HepG2 (cell line): ENCODE data around the gene DDX46. TPM values are rescaled to one million over a fixed set of nuclear protein-coding genes. Genes with fewer than 3 reads are reported as not detected.
A peak's percentile ranks its signal among the peaks of the same experiment; 100 is the strongest.

ENCODE experiments used
- AGO1 ChIP-seq: fragments of 200-400 bp; formaldehyde crosslinking; IDR thresholded peaks from 2 replicates; pipeline ENCODE4 v1.6.1; 2017; ENCODE audit warnings: mild to moderate bottlenecking, low read depth, low read length, moderate library complexity; ENCODE audit not compliant: poor library complexity, severe bottlenecking
- DR1 ChIP-seq: sonication (generic); formaldehyde crosslinking; IDR thresholded peaks from 2 replicates; pipeline ENCODE4 v1.8.0; 2021; ENCODE audit warnings: mild to moderate bottlenecking, missing genetic modification reagents, inconsistent platforms
- ETV5 ChIP-seq: IDR thresholded peaks from 2 replicates; pipeline ENCODE4 v1.6.1; 2018; ENCODE audit warnings: missing biosample characterization, missing genetic modification reagents, inconsistent platforms, borderline replicate concordance
- FOXP1 ChIP-seq, 2 experiments: fragments of 450-650 bp in 1 of 2; IDR thresholded peaks; 2 replicates each; pipeline ENCODE4 v1.6.1; 2017 to 2018; ENCODE audit warnings: antibody characterized with exemption in 1 of 2
- GATAD2A ChIP-seq: IDR thresholded peaks from 2 replicates; pipeline ENCODE4 v1.6.1; 2016
- GLI4 ChIP-seq: sonication (generic); formaldehyde crosslinking; IDR thresholded peaks from 2 replicates; pipeline ENCODE4 v1.5.1; 2020; ENCODE audit warnings: missing genetic modification reagents, mild to moderate bottlenecking, moderate library complexity, borderline replicate concordance
- HOXA9 ChIP-seq: sonication (generic); formaldehyde crosslinking; IDR thresholded peaks from 2 replicates; pipeline ENCODE4 v1.8.1; 2022; ENCODE audit warnings: missing genetic modification reagents, mild to moderate bottlenecking, moderate library complexity, borderline replicate concordance
- KDM5B ChIP-seq: sonication (generic); formaldehyde crosslinking; IDR thresholded peaks from 2 replicates; pipeline ENCODE4 v1.4.0; 2020; ENCODE audit warnings: missing genetic modification reagents, mild to moderate bottlenecking, borderline replicate concordance
- NFKB2 ChIP-seq: sonication (generic); formaldehyde crosslinking; IDR thresholded peaks from 2 replicates; pipeline ENCODE4 v1.4.0; 2020; ENCODE audit warnings: missing genetic modification reagents, borderline replicate concordance
- NFKBIZ ChIP-seq: IDR thresholded peaks from 2 replicates; pipeline ENCODE4 v1.6.1; 2018; ENCODE audit warnings: missing genetic modification reagents, missing compliant biosample characterization
- NR3C1 ChIP-seq: sonication (generic); formaldehyde crosslinking; IDR thresholded peaks from 2 replicates; pipeline ENCODE4 v1.4.0; 2020; ENCODE audit warnings: missing genetic modification reagents
- SALL1 ChIP-seq: sonication (generic); formaldehyde crosslinking; IDR thresholded peaks from 2 replicates; pipeline ENCODE4 v1.8.0; 2022; ENCODE audit warnings: mild to moderate bottlenecking, missing genetic modification reagents
- TBX2 ChIP-seq: sonication (generic); formaldehyde crosslinking; IDR thresholded peaks from 2 replicates; pipeline ENCODE4 v1.5.0; 2020; ENCODE audit warnings: missing genetic modification reagents, mild to moderate bottlenecking, borderline replicate concordance
- ZNF350 ChIP-seq: sonication (generic); formaldehyde crosslinking; IDR thresholded peaks from 2 replicates; pipeline ENCODE4 v1.4.0; 2020; ENCODE audit warnings: mild to moderate bottlenecking, low read depth, missing genetic modification reagents, borderline replicate concordance
- ZNF564 ChIP-seq: sonication (generic); formaldehyde crosslinking; IDR thresholded peaks from 2 replicates; pipeline ENCODE4 v1.8.1; 2023; ENCODE audit warnings: mild to moderate bottlenecking, missing genetic modification reagents
- ZNF615 ChIP-seq: sonication (generic); formaldehyde crosslinking; IDR thresholded peaks from 2 replicates; pipeline ENCODE4 v1.5.0; 2020; ENCODE audit warnings: mild to moderate bottlenecking, missing genetic modification reagents, borderline replicate concordance
- polyA plus RNA-seq, 8 experiments: library from polyadenylated mRNA; depleted of rRNA in 3 of 8; stranded (reverse) in 7 of 8; unstranded in 1 of 8; fragments of >200 nt; fragmentation: Illumina TruSeq in 4 of 8; extraction: Trizol in 4 of 8; gene quantifications; 2 replicates each; pipeline versions ENCODE4 v1.2.1 to v1.2.3, GENCODE V29; 2011 to 2016; ENCODE audit warnings: low read depth in 4 of 8, missing spikeins in 1 of 8, mixed read lengths in 1 of 8; ENCODE audit not compliant: insufficient read depth in 1 of 8
- total RNA-seq, 5 experiments: library from RNA; depleted of rRNA; stranded (reverse); fragments of >200 nt; fragmentation: Illumina TruSeq; extraction: Trizol; gene quantifications; 2 replicates each; pipeline ENCODE4 v1.2.3, GENCODE V29; 2016; ENCODE audit warnings: low read depth in 1 of 5
- TF ChIP-seq, protein P1 (sequence below): sonication (generic); formaldehyde crosslinking; IDR thresholded peaks from 2 replicates; pipeline ENCODE4 v1.4.0; 2020; ENCODE audit warnings: missing genetic modification reagents, borderline replicate concordance
- TF ChIP-seq, protein P2 (sequence below): sonication (generic); formaldehyde crosslinking; IDR thresholded peaks from 2 replicates; pipeline ENCODE4 v1.4.0; 2020; ENCODE audit warnings: missing genetic modification reagents
- TF ChIP-seq, protein P3 (sequence below): IDR thresholded peaks from 2 replicates; pipeline ENCODE4 v1.6.1; 2016; ENCODE audit warnings: missing genetic modification reagents, missing compliant biosample characterization
- TF ChIP-seq, protein P4 (sequence below): sonication (generic); formaldehyde crosslinking; IDR thresholded peaks from 2 replicates; pipeline ENCODE4 v1.4.0; 2020; ENCODE audit warnings: missing genetic modification reagents, borderline replicate concordance

The DDX46 gene
- total and polyA plus RNA-seq, 2 of the 13 experiments (the other 11 are each of a cell fraction or from before 2014, with no cell fraction given): 27.3 to 59.3 TPM

DNA sequence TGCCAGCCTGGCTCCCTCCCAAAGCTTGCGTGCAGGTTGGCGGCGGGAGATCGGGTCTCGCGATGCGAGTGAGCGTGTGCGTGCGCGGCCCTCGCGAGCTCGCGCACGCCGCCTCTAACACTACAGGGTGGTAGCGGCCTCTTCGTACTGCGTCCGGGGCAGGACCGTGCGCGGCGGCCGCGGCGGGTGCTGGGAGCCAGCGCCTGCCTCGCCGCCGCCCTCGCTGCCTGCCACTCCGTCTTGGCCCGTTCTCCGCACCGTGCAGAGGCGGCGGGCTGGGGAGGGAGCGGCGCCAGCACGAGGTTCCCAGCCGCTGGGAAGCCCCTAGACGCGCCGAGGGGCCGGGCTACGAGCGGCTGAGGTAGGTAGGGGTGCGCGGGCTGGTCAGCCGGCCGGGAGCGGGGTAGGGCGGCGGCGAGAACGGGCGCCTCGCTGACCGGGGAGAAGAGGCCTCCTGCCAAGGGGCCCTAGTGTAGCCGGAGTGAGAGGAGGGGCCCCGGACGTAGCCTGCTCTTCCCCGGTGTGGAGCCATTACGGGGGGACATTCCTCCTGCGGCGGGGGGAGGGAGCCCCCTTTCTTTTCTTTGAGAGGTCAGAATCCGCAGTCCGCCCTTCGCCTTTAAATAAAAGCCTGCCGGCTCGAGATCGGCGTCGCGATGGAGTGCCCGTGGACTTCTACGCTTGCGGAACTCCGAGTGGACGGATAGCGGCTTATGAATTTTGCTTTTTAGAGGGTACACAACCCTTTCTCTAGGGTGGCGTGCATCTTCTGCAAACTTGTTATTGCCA is 87.5 kb downstream of the DDX46 start, which contains the start of gene C5orf24 (continued):
- TF ChIP-seq ZNF615 (CRISPR knock-in tag) (0 out of 2 replicates have a peak, but pooled peaks have one; percentile 52), GATAD2A (CRISPR knock-in tag) (no peak), NR3C1 (CRISPR knock-in tag) (no peak), NFKB2 (CRISPR knock-in tag) (peak; percentile 93; the same call in 1 of the 2 replicates), KDM5B (peak; percentile 85), AGO1 (peak; percentile 84), DR1 (peak; percentile 93), ETV5 (peak; percentile 50; the same call in 1 of the 2 replicates), FOXP1 (IDR thresholded peaks at IDR 0.05) (no peak), FOXP1 (CRISPR knock-in tag; IDR thresholded peaks at IDR 0.05) (no peak), SALL1 (CRISPR knock-in tag) (peak; percentile 86), ZNF564 (CRISPR knock-in tag) (peak; percentile 85), HOXA9 (CRISPR knock-in tag) (peak; percentile 67), TBX2 (peak; percentile 71), GLI4 (peak; percentile 91; the same call in 1 of the 2 replicates), NFKBIZ (CRISPR knock-in tag) (no peak), ZNF350 (peak; percentile 54; the same call in 1 of the 2 replicates)
- TF ChIP-seq, protein P1, sequence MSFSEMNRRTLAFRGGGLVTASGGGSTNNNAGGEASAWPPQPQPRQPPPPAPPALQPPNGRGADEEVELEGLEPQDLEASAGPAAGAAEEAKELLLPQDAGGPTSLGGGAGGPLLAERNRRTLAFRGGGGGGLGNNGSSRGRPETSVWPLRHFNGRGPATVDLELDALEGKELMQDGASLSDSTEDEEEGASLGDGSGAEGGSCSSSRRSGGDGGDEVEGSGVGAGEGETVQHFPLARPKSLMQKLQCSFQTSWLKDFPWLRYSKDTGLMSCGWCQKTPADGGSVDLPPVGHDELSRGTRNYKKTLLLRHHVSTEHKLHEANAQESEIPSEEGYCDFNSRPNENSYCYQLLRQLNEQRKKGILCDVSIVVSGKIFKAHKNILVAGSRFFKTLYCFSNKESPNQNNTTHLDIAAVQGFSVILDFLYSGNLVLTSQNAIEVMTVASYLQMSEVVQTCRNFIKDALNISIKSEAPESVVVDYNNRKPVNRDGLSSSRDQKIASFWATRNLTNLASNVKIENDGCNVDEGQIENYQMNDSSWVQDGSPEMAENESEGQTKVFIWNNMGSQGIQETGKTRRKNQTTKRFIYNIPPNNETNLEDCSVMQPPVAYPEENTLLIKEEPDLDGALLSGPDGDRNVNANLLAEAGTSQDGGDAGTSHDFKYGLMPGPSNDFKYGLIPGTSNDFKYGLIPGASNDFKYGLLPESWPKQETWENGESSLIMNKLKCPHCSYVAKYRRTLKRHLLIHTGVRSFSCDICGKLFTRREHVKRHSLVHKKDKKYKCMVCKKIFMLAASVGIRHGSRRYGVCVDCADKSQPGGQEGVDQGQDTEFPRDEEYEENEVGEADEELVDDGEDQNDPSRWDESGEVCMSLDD (CRISPR knock-in tag): 0 out of 2 replicates have a peak, but pooled peaks have one; percentile 57
- TF ChIP-seq, protein P2, sequence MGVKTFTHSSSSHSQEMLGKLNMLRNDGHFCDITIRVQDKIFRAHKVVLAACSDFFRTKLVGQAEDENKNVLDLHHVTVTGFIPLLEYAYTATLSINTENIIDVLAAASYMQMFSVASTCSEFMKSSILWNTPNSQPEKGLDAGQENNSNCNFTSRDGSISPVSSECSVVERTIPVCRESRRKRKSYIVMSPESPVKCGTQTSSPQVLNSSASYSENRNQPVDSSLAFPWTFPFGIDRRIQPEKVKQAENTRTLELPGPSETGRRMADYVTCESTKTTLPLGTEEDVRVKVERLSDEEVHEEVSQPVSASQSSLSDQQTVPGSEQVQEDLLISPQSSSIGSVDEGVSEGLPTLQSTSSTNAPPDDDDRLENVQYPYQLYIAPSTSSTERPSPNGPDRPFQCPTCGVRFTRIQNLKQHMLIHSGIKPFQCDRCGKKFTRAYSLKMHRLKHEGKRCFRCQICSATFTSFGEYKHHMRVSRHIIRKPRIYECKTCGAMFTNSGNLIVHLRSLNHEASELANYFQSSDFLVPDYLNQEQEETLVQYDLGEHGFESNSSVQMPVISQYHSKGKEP (CRISPR knock-in tag): peak; percentile 60; the same call in 1 of the 2 replicates
- TF ChIP-seq, protein P3, sequence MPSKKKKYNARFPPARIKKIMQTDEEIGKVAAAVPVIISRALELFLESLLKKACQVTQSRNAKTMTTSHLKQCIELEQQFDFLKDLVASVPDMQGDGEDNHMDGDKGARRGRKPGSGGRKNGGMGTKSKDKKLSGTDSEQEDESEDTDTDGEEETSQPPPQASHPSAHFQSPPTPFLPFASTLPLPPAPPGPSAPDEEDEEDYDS: peak; percentile 85
- TF ChIP-seq, protein P4, sequence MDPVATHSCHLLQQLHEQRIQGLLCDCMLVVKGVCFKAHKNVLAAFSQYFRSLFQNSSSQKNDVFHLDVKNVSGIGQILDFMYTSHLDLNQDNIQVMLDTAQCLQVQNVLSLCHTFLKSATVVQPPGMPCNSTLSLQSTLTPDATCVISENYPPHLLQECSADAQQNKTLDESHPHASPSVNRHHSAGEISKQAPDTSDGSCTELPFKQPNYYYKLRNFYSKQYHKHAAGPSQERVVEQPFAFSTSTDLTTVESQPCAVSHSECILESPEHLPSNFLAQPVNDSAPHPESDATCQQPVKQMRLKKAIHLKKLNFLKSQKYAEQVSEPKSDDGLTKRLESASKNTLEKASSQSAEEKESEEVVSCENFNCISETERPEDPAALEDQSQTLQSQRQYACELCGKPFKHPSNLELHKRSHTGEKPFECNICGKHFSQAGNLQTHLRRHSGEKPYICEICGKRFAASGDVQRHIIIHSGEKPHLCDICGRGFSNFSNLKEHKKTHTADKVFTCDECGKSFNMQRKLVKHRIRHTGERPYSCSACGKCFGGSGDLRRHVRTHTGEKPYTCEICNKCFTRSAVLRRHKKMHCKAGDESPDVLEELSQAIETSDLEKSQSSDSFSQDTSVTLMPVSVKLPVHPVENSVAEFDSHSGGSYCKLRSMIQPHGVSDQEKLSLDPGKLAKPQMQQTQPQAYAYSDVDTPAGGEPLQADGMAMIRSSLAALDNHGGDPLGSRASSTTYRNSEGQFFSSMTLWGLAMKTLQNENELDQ: no peak
